Keratinocyte (primary cell): ENCODE measurements around the gene GPATCH1. TPM values are rescaled to one million over a fixed set of nuclear protein-coding genes. Genes with fewer than 3 reads are reported as not detected.

Experiments used
- DNase-seq: peaks from one replicate; pipeline ENCODE4 v3.0.0-alpha.2; 2011; ENCODE audit warnings: low read depth, missing footprints, low spot score
- FAIRE-seq: peaks from 2 replicates; lab custom pipeline; 2011; peaks lifted over from hg19 to GRCh38; lab: Jason Lieb, UNC
- H2AFZ ChIP-seq: 2 replicates; pipeline ENCODE4 v1.6.0; 2012; ENCODE audit warnings: low read length, control low read depth, inconsistent platforms; ENCODE audit not compliant: control insufficient read depth
- H3K27ac ChIP-seq: 2 replicates; pipeline ENCODE4 v1.5.1; 2011; ENCODE audit warnings: low read length; ENCODE audit not compliant: control insufficient read depth, insufficient read depth
- H3K27me3 ChIP-seq: 3 replicates; pipeline ENCODE4 v1.6.0; 2011; ENCODE audit warnings: low read length; ENCODE audit not compliant: control insufficient read depth, insufficient read depth; ENCODE audit errors: extremely low read depth
- H3K36me3 ChIP-seq, 2 experiments: 2 replicates in 1 of 2; 3 replicates in 1 of 2; pipeline ENCODE4 v1.5.1; 2011; ENCODE audit warnings: low read length in 2 of 2, mild to moderate bottlenecking in 1 of 2; ENCODE audit not compliant: control insufficient read depth in 2 of 2, insufficient read depth in 2 of 2; ENCODE audit errors: extremely low read depth in 1 of 2
- H3K4me1 ChIP-seq: 3 replicates; pipeline ENCODE4 v1.5.1; 2011; ENCODE audit warnings: low read length; ENCODE audit not compliant: control insufficient read depth, insufficient read depth; ENCODE audit errors: extremely low read depth
- H3K4me2 ChIP-seq: 3 replicates; pipeline ENCODE4 v1.6.0; 2011; ENCODE audit warnings: low read depth, low read length; ENCODE audit not compliant: control insufficient read depth, insufficient read depth; ENCODE audit errors: extremely low read depth
- H3K4me3 ChIP-seq, 3 experiments: fragments of 200-600 bp in 1 of 3; sonication (generic) in 1 of 3; 2 replicates in 2 of 3; 3 replicates in 1 of 3; pipeline ENCODE4 v1.5.1; 2011 to 2016; ENCODE audit warnings: low read length in 3 of 3, mild to moderate bottlenecking in 3 of 3, control low read depth in 2 of 3, inconsistent platforms in 1 of 3, low read depth in 1 of 3, mixed read lengths in 1 of 3, mixed run types in 1 of 3, moderate library complexity in 1 of 3; ENCODE audit not compliant: control insufficient read depth in 2 of 3, insufficient read depth in 2 of 3; ENCODE audit errors: extremely low read depth in 1 of 3
- H3K79me2 ChIP-seq: 2 replicates; pipeline ENCODE4 v1.6.0; 2012; ENCODE audit warnings: low read length; ENCODE audit not compliant: control insufficient read depth, insufficient read depth
- H3K9ac ChIP-seq: 3 replicates; pipeline ENCODE4 v1.6.0; 2011; ENCODE audit warnings: low read length; ENCODE audit not compliant: control insufficient read depth, insufficient read depth; ENCODE audit errors: extremely low read depth
- H3K9me1 ChIP-seq: 3 replicates; pipeline ENCODE4 v1.6.0; 2011; ENCODE audit warnings: low read length; ENCODE audit not compliant: control insufficient read depth, insufficient read depth; ENCODE audit errors: extremely low read depth
- H3K9me3 ChIP-seq: 2 replicates; pipeline ENCODE4 v1.5.1; 2012; ENCODE audit warnings: low read depth, low read length; ENCODE audit not compliant: control insufficient read depth
- H4K20me1 ChIP-seq: 3 replicates; pipeline ENCODE4 v1.6.0; 2011; ENCODE audit warnings: low read length; ENCODE audit not compliant: control insufficient read depth, insufficient read depth; ENCODE audit errors: extremely low read depth
- CTCF ChIP-seq, 3 experiments: IDR thresholded peaks in 1 of 3; conservative IDR thresholded peaks in 1 of 3; optimal IDR thresholded peaks in 1 of 3; 2 replicates in 2 of 3; 3 replicates in 1 of 3; pipeline versions ENCODE3 to v1.5.1; 2011; ENCODE audit warnings: low read length in 3 of 3, mild to moderate bottlenecking in 3 of 3, moderate library complexity in 2 of 3, control low read depth in 1 of 3, inconsistent platforms in 1 of 3; ENCODE audit not compliant: insufficient read depth in 2 of 3; ENCODE audit errors: extremely low read depth in 1 of 3
- EZH2 ChIP-seq: IDR thresholded peaks from one replicate; pipeline ENCODE4 v1.6.1; 2012; ENCODE audit warnings: inconsistent platforms, mild to moderate bottlenecking, low read length, moderate library complexity
- dilution Hi-C: fragments of 300-500 bp; cut with MboI; formaldehyde crosslinking; loops from one replicate; pipeline ENCODE4 v1.7.0; 2020; ENCODE audit warnings: low sequenced_read_pairs; ENCODE audit not compliant: extremely low pct_ligation_motif_present
- polyA plus RNA-seq, 5 experiments: library from polyadenylated mRNA; depleted of rRNA in 3 of 5; stranded (reverse) in 3 of 5; stranded (forward) in 1 of 5; unstranded in 1 of 5; fragments of >200 nt; gene quantifications; 1 replicate in 1 of 5; 2 replicates in 3 of 5; 3 replicates in 1 of 5; pipeline versions ENCODE4 v1.2.1 to v1.2.3, GENCODE V29; 2011 to 2012; ENCODE audit warnings: missing spikeins in 2 of 5, low read depth in 1 of 5, low replicate concordance in 1 of 5
- small RNA-seq, 3 experiments: library from RNA; depleted of rRNA; stranded (forward); fragments of <200 nt; gene quantifications; one replicate each; pipeline ENCODE3, GENCODE V24; 2012; ENCODE audit warnings: low read depth in 3 of 3, low replicate concordance in 1 of 3; ENCODE audit not compliant: insufficient read length in 3 of 3

Gene GPATCH1
- polyA plus RNA-seq, 1 donor (not counting 4 experiments of a cell fraction or from before 2014, with no cell fraction given) = 5.8 TPM

GRCh38 chr19:33176670-33177416, 95.9 kb downstream of the GPATCH1 start:
- Histone ChIP-seq H3K36me3 (no peaks in the 10 kb centered on the region), H3K4me3 (peak overlapping the region; percentile 71 to 88 (median 76)), H3K9ac (peak overlapping the region; percentile 90), H3K4me1 (peaks cover 12% of the 10 kb centered on the region), H2AFZ (peak overlapping the region; percentile 90), H3K27ac (peak overlapping the region; percentile 80), H3K9me3 (no peaks in the 10 kb centered on the region), H3K79me2 (peaks cover 4% of the 10 kb centered on the region), H3K4me2 (peak overlapping the region; percentile 90), H4K20me1 (no peaks in the 10 kb centered on the region), H3K27me3 (no peaks in the 10 kb centered on the region), H3K9me1 (no peaks in the 10 kb centered on the region)
- DNase-seq (peak; percentile 95), FAIRE-seq (peak; percentile 88)
- TF ChIP-seq EZH2 (no peak), CTCF (optimal IDR thresholded peaks at IDR 0.05 in 1 of 3, IDR thresholded peaks at IDR 0.05 in 1 of 3, conservative IDR thresholded peaks at IDR 0.05 in 1 of 3; ENCODE audit: extremely low read depth in 1 of 3, insufficient read depth in 2 of 3, low read length in 3 of 3) (no peak)
- dilution Hi-C loops = no loop called here

- Histone ChIP-seq H2AFZ (peak overlapping the region; percentile 77), H3K79me2 (peaks cover 4% of the 10 kb centered on the region), H3K4me3 (peak overlapping the region; percentile 42 to 64 (median 51)), H3K9me3 (no peaks in the 10 kb centered on the region), H4K20me1 (no peaks in the 10 kb centered on the region), H3K27ac (no peak overlapping the region), H3K4me2 (peak overlapping the region; percentile 73), H3K9me1 (no peaks in the 10 kb centered on the region), H3K9ac (peak overlapping the region; percentile 47), H3K36me3 (no peaks in the 10 kb centered on the region), H3K27me3 (no peaks in the 10 kb centered on the region), H3K4me1 (peaks cover 10% of the 10 kb centered on the region)
- DNase-seq (no peak), FAIRE-seq (no peak)
- dilution Hi-C loops = no loop called here
- TF ChIP-seq EZH2 (no peak), CTCF (optimal IDR thresholded peaks at IDR 0.05 in 1 of 3, IDR thresholded peaks at IDR 0.05 in 1 of 3, conservative IDR thresholded peaks at IDR 0.05 in 1 of 3; ENCODE audit: extremely low read depth in 1 of 3, insufficient read depth in 2 of 3, low read length in 3 of 3) (peak in 2 of 3 experiments; percentile 11 to 43)
Measured at GRCh38 chr19:33177417-33177979, 96.5 kb downstream of the GPATCH1 start.

Small RNA genes lying within 50 kb of the gene (small RNA-seq; reads per million reads assigned to genes)
- 0 reads per million in 3 experiments for gene AC008521.1
- gene AC008521.2 = 0 reads per million in 3 experiments

Other genes with a start within 250 kb of the GPATCH1 start
- 0.06 to 0.31 TPM (median 0.20 TPM) in 3 replicates for gene SLC7A9, start 211.4 kb upstream of the GPATCH1 start, polyA plus RNA-seq
- 11.2 to 16.1 TPM (median 13.2 TPM) in 3 replicates for gene CEP89, start 109.2 kb upstream of the GPATCH1 start, polyA plus RNA-seq
- gene FAAP24, start 108.9 kb upstream of the GPATCH1 start, polyA plus RNA-seq = 2.9 to 5.0 TPM (median 3.3 TPM) in 3 replicates
- gene RHPN2, start 16.3 kb upstream of the GPATCH1 start, polyA plus RNA-seq = 5.0 to 6.8 TPM (median 6.6 TPM) in 3 replicates
- gene WDR88, start 50.9 kb downstream of the GPATCH1 start, polyA plus RNA-seq = not detected in 3 replicates
- 2.5 to 12.7 TPM (median 5.0 TPM) in 3 replicates for gene LRP3, start 113.1 kb downstream of the GPATCH1 start, polyA plus RNA-seq
- gene SLC7A10, start 144.7 kb downstream of the GPATCH1 start, polyA plus RNA-seq = not detected in 3 replicates
- 1.5 to 6.4 TPM (median 3.6 TPM) in 3 replicates for gene CEBPA, start 221.4 kb downstream of the GPATCH1 start, polyA plus RNA-seq